Measurements from ENCODE around the gene MAT2B. TPM values are rescaled to one million over a fixed set of nuclear protein-coding genes. Genes with fewer than 3 reads are reported as not detected.

Gene MAT2B
- total and polyA plus RNA-seq, 2 of the 8 experiments (the other 6 are each of a cell fraction or from before 2014, with no cell fraction given), result 33.9 to 65.2 TPM

DNA sequence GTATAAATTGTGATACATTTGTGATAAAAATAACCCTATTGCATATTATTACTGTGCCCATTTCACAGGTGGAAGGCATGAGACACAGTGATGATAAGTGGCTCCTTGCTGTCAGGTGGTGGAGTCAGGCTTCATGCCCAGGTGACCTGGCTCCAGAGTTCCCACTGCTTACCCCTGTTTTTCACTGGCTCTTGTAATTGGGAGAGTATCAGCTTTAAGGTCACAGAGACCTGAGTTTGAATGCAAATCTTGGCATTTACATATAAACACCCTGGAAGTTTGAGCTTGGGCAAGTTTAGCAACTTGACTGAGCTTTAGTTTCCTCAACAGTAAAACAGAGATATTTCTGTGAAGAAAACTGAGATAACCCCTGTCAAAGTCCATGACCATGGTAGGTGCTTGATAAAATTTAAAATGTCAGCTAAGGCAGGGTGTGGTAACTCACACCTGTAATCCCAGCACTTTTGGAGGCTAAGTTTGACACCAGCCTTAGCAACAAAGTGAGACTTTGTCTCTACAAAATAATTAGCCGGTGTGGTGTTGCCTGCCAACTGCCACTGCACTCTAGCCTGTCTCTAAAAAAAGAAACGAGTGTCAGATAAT is 29.2 kb downstream of the MAT2B start (continued):
- no peak for TF ChIP-seq TEAD4 (IDR thresholded peaks at IDR 0.05; ENCODE audit: low read depth, low read length)
- peak in 1 of 2 experiments; percentile 97; a peak in 1 of 4 replicates for TF ChIP-seq HDAC2 (IDR thresholded peaks at IDR 0.05; ENCODE audit: borderline replicate concordance in 1 of 2, low read depth in 2 of 2, low read length in 2 of 2)
- TF ChIP-seq CEBPB (IDR thresholded peaks at IDR 0.05; ENCODE audit: low read depth, low read length), result no peak
